ENCODE measurements around the gene MEOX1.
"Not testable (repeated sequence)": the region's sequence is repeated elsewhere in the genome, so short reads cannot be mapped to it uniquely, and the experiment has no call there.

The MEOX1 gene

GRCh38 chr17:43689814-43690213, 28.1 kb upstream of the MEOX1 start:
- no peak for DNase-seq (ENCODE audit: low read depth)
- no peak overlapping the region for H3K4me3 ChIP-seq (ENCODE audit: low read depth, low read length)
- TF ChIP-seq MAX (IDR thresholded peaks at IDR 0.05; ENCODE audit: low read depth, low read length) (no peak), CTCF (IDR thresholded peaks at IDR 0.05; ENCODE audit: low read depth, low read length) (no peak), POLR2A (IDR thresholded peaks at IDR 0.05; ENCODE audit: extremely low read depth, insufficient read length) (no peak)

- H3K4me3 ChIP-seq (ENCODE audit: low read depth, low read length): no peak overlapping the region
- TF ChIP-seq CTCF (IDR thresholded peaks at IDR 0.05; ENCODE audit: low read depth, low read length) (no peak), POLR2A (IDR thresholded peaks at IDR 0.05; ENCODE audit: extremely low read depth, insufficient read length) (no peak), MYC (IDR thresholded peaks at IDR 0.05; ENCODE audit: low read depth, low read length) (no peak), MAX (IDR thresholded peaks at IDR 0.05; ENCODE audit: low read depth, low read length) (no peak)
- no peak for DNase-seq (ENCODE audit: low read depth)
Observed at GRCh38 chr17:43689131-43689530, 27.4 kb upstream of the MEOX1 start.

GRCh38 chr17:43686957-43687356, 25.2 kb upstream of the MEOX1 start:
- H3K4me3 ChIP-seq (ENCODE audit: low read depth, low read length); DNase-seq (ENCODE audit: low read depth): not testable (repeated sequence)

- TF ChIP-seq POLR2A (IDR thresholded peaks at IDR 0.05; ENCODE audit: extremely low read depth, insufficient read length): no peak
- no peak for TF ChIP-seq MAX (IDR thresholded peaks at IDR 0.05; ENCODE audit: low read depth, low read length)
- no peak for TF ChIP-seq MYC (IDR thresholded peaks at IDR 0.05; ENCODE audit: low read depth, low read length)
- TF ChIP-seq CTCF (IDR thresholded peaks at IDR 0.05; ENCODE audit: low read depth, low read length): no peak
- DNase-seq (ENCODE audit: low read depth): no peak
- H3K4me3 ChIP-seq (ENCODE audit: low read depth, low read length): no peak overlapping the region
Observed at GRCh38 chr17:43683928-43684653, 22.4 kb upstream of the MEOX1 start.

- H3K4me3 ChIP-seq (ENCODE audit: low read depth, low read length): no peak overlapping the region
- DNase-seq (ENCODE audit: low read depth): no peak
- no peak for TF ChIP-seq MYC (IDR thresholded peaks at IDR 0.05; ENCODE audit: low read depth, low read length)
- TF ChIP-seq POLR2A (IDR thresholded peaks at IDR 0.05; ENCODE audit: extremely low read depth, insufficient read length): no peak
- no peak for TF ChIP-seq CTCF (IDR thresholded peaks at IDR 0.05; ENCODE audit: low read depth, low read length)
- no peak for TF ChIP-seq MAX (IDR thresholded peaks at IDR 0.05; ENCODE audit: low read depth, low read length)
Observed at GRCh38 chr17:43680461-43680860, 18.7 kb upstream of the MEOX1 start.

GRCh38 chr17:43679911-43680310, 18.2 kb upstream of the MEOX1 start:
- TF ChIP-seq POLR2A (IDR thresholded peaks at IDR 0.05; ENCODE audit: extremely low read depth, insufficient read length): no peak
- TF ChIP-seq CTCF (IDR thresholded peaks at IDR 0.05; ENCODE audit: low read depth, low read length): no peak
- TF ChIP-seq MAX (IDR thresholded peaks at IDR 0.05; ENCODE audit: low read depth, low read length): no peak
- no peak for TF ChIP-seq MYC (IDR thresholded peaks at IDR 0.05; ENCODE audit: low read depth, low read length)
- DNase-seq (ENCODE audit: low read depth): no peak
- H3K4me3 ChIP-seq (ENCODE audit: low read depth, low read length): no peak overlapping the region

All from NB4 (cell line).